B cell (primary cell): Measurements from ENCODE around the gene PLCB1.

Experiments used
- CTCF ChIP-seq: fragments of 200-600 bp; IDR thresholded peaks from one replicate; pipeline ENCODE4 v1.8.0; 2022; ENCODE audit warnings: antibody characterized with exemption, mild to moderate bottlenecking
- EZH2 ChIP-seq: IDR thresholded peaks from 2 replicates; pipeline ENCODE4 v1.6.1; 2012; ENCODE audit warnings: borderline replicate concordance, low read depth, mild to moderate bottlenecking, moderate library complexity, low read length; ENCODE audit not compliant: insufficient read depth, poor library complexity, severe bottlenecking

DNA sequence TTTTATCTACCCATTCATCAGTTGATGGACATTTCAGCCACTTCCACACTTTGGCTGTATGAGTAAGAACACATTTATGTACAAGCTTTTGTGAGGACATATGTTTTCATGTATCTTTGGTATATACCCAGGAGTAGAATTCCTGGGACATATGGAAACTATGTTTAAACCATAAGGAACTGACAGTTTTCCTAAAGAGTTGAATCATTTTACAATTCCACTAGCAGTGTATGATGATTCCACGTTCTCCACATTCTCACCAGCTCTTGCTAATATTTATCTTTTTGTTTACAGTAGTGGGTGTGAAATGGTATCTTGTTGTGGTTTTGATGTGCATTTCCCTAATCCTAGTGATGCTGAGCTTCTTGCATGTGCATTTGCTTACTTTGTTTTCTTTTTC lies 338.1 kb downstream of the PLCB1 start:
- TF ChIP-seq CTCF, result no peak
- no peak for TF ChIP-seq EZH2
